Astrocyte of the spinal cord (primary cell): ENCODE results near the gene CCDC61.

Experiments used
- DNase-seq: peaks from one replicate; pipeline ENCODE4 v3.0.0; 2011; ENCODE audit warnings: low read depth, low spot score
- H3K4me3 ChIP-seq: 2 replicates; pipeline ENCODE4 v1.5.1; 2011; ENCODE audit warnings: low read depth, mild to moderate bottlenecking, low read length, moderate library complexity
- in situ Hi-C: cut with HindIII; loops from 2 replicates; pipeline ENCODE4 v1.10.0; 2017; ENCODE audit warnings: low sequenced_read_pairs
- TF ChIP-seq, protein P1 (sequence below): IDR thresholded peaks from 2 replicates; pipeline ENCODE4 v1.5.1; 2012; ENCODE audit warnings: low read depth, mild to moderate bottlenecking, low read length, inconsistent platforms

Gene CCDC61

DNA sequence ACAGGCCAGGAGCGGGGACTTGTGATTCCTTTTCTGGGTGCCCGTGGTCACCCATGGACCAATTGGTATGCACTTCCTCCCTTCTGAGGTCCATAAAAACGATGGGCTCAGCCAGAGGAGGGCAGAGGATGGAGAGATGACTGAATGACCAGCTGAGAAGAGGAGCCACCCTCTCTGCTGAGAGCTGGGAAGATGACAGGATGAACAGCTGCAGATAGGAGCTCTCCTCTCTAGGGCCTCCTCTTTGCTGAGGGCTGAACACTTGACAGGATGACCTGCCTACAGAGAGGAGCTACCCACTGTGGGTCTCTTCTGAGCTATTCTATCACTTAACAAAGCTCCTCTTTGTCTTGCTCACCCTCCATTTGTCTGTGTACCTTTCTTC is 41.5 kb downstream of the CCDC61 start:
- H3K4me3 ChIP-seq = no peak overlapping the region
- in situ Hi-C loops = no loop called here
- DNase-seq = no peak
- TF ChIP-seq, protein P1, sequence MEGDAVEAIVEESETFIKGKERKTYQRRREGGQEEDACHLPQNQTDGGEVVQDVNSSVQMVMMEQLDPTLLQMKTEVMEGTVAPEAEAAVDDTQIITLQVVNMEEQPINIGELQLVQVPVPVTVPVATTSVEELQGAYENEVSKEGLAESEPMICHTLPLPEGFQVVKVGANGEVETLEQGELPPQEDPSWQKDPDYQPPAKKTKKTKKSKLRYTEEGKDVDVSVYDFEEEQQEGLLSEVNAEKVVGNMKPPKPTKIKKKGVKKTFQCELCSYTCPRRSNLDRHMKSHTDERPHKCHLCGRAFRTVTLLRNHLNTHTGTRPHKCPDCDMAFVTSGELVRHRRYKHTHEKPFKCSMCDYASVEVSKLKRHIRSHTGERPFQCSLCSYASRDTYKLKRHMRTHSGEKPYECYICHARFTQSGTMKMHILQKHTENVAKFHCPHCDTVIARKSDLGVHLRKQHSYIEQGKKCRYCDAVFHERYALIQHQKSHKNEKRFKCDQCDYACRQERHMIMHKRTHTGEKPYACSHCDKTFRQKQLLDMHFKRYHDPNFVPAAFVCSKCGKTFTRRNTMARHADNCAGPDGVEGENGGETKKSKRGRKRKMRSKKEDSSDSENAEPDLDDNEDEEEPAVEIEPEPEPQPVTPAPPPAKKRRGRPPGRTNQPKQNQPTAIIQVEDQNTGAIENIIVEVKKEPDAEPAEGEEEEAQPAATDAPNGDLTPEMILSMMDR = no peak

DNA sequence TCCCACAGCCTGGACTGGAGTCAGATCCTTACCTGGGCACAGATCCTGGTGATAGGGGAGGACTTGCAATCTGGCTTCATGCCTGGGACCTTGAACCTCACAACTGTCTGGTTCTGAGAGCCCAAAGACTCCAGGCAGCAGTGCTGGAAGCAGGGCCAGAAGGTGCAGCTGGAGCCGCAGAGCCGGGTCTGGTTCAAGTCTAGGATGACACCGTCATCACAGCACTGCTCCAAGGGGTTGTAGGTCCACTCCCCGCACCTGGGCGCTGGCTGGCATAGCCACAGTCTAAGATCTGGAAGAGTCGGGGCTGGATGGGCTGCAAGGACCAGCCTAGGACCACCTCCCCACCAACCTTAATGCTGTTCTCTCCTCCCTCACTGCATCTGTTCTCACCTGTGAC is 44.9 kb downstream of the CCDC61 start:
- H3K4me3 ChIP-seq = no peak overlapping the region
- no peak for DNase-seq
- TF ChIP-seq, protein P1 = no peak
- in situ Hi-C loops = no loop called here

DNA sequence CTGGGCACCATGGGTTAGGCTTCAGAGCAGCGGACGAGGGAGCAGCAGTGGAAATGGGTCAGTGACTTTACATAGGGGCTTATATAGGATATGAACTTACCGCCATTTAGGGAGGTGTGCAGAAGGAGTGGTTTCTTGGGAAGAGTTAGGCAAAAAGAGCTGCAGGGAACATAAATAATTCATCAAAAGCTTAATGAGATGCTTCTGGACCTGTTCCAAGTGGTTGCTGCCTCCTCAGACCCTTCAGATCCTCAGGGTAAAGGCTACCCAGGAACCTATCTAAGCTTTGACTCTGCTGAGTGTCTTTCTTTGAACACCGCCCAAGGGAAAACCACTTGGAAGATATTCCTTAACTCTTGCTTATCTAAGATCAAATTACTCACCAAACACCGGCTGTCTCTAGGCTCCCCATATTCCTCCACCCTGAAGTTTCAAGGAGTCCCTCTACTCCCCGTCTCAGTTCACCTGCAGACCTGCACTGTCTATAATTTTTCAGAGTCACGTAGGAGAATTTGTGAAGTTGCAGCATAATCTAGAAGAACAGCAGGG is 45.8 kb downstream of the CCDC61 start, which contains the start of gene IGFL4:
Gene IGFL4, minus strand, starts transcription at position 51 of the 549 bp plus-strand sequence. Its CDS starts 40 bp downstream, at position 11.
- in situ Hi-C loops = no loop called here
- no peak within 1 kb of the TSS for H3K4me3 ChIP-seq
- TF ChIP-seq, protein P1 = no peak
- no peak for DNase-seq

DNA sequence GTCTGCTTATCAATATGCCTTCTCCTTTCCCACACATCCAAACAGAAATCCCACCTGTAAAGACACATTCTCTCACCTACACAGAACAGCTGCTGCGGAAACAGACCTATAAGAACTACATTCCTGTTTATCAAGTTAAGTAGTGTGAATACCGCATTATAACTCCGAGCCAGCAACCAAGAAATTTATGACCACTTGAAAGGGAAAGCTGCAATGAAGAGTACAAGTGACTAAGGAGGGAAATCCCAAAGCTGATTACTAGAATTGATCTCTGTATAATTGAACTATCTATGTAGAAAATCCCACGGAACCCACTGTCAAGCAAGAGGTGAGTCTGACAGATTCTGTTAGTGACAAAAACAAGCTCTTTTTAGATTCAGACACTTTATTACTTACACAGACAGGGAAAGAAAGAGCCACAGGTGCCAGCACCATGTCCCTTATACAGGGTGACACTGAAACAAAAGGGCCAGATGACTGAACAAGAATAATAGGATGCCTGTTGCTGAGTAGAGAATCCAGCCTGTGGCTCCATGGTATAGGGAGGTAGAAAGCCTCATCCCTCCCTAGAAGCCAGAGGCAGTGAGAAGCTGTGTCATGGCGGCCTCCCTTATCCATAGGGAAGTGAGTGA is 47.1 kb downstream of the CCDC61 start:
- TF ChIP-seq, protein P1 = no peak
- no peak for DNase-seq
- in situ Hi-C loops = no loop called here
- H3K4me3 ChIP-seq = no peak overlapping the region

DNA sequence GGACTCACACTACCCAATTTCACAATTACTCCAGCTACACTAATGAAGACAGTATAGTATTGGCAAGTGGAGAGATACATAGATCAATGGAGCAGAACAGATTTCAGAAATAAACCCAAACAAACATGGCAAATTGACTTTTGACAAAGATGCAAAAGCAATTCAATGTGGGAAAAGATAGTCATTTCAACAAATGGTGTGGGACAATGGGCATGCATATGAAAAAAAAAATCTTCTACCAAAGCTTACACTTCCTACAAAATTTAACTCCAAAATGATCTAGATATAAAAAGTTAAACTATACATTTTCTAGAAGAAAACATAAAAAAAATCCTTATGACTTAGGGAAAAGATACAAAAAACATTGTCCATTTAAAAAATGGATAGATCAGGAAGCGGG is 48.3 kb downstream of the CCDC61 start:
- no peak overlapping the region for H3K4me3 ChIP-seq
- in situ Hi-C loops = no loop called here
- DNase-seq = no peak
- TF ChIP-seq, protein P1 = no peak

DNA sequence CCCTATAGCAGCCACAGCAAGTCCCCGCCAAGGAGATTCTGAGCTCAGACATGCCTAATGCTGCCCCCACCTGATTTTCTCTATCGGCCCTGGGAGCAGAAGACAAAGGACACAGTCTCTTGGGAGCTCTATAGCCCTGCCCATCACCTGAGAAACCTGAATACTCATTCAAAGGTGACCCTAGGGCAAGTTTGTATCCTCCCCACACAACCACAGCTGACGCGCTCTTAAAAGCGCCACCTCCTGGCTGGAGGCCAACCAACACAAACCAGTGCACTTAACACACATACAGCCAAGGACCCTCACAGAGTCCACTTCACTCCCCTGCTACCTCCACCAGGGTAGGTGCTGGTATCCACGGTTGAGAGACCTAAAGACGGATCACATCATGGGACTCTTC is 54.3 kb downstream of the CCDC61 start:
- in situ Hi-C loops = no loop called here
- no peak for DNase-seq
- TF ChIP-seq, protein P1 = no peak
- H3K4me3 ChIP-seq = no peak overlapping the region
